HL-60 (cell line): Measurements from ENCODE around the gene NDUFS3.

Source experiments
- DNase-seq, 2 experiments: peaks; one replicate each; pipeline ENCODE4 v3.0.0-alpha.2; 2010 to 2020; ENCODE audit warnings: low read depth in 1 of 2, low spot score in 1 of 2
- H3K27ac ChIP-seq: fragments of 250-450 bp; sonication (Bioruptor Pico); replicated peaks from 2 replicates; pipeline ENCODE4 v1.5.1; 2020; ENCODE audit warnings: mild to moderate bottlenecking, moderate library complexity
- H3K27me3 ChIP-seq: fragments of 250-450 bp; sonication (Bioruptor Pico); 2 replicates; pipeline ENCODE4 v1.5.1; 2021; ENCODE audit warnings: mild to moderate bottlenecking, moderate library complexity; ENCODE audit not compliant: insufficient read depth, poor library complexity, severe bottlenecking
- H3K4me3 ChIP-seq: replicated peaks from 2 replicates; pipeline ENCODE4 v1.5.1; 2011; ENCODE audit warnings: mild to moderate bottlenecking, control low read depth, low read length; ENCODE audit not compliant: insufficient read depth
- GABPA ChIP-seq: IDR thresholded peaks from 2 replicates; pipeline ENCODE4 v1.6.1; 2012; ENCODE audit warnings: low read depth
- POLR2AphosphoS5 ChIP-seq: IDR thresholded peaks from 2 replicates; pipeline ENCODE4 v1.6.1; 2012; ENCODE audit warnings: low read depth
- SPI1 ChIP-seq: IDR thresholded peaks from 2 replicates; pipeline ENCODE4 v1.6.1; 2012; ENCODE audit warnings: low read depth, mild to moderate bottlenecking, borderline replicate concordance
- TF ChIP-seq, protein P1 (sequence below): IDR thresholded peaks from one replicate; pipeline ENCODE4 v1.5.1; 2011; ENCODE audit warnings: low read length, control low read depth, inconsistent platforms; ENCODE audit not compliant: insufficient read depth
- TF ChIP-seq, protein P2 (sequence below): IDR thresholded peaks from 2 replicates; pipeline ENCODE4 v1.6.1; 2012; ENCODE audit warnings: low read depth; ENCODE audit not compliant: insufficient replicate concordance

The NDUFS3 gene

DNA sequence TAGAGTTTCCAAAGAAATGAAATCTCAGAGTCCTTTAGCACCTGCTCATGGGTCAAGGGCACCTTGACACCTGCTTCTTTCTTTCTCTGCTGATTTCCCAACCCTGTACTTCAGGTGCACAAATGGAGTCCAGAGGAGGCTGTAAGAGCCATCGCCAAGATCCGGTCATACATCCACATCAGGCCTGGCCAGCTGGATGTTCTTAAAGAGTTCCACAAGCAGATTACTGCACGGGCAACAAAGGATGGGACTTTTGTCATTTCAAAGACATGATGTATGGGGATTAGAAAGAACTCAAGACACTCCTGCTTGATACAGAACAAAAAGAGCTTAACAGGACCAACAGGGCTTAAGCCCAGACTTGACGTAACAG, 7.5 kb upstream of the NDUFS3 start:
- DNase-seq, result no peak
- TF ChIP-seq GABPA (no peak), SPI1 (no peak), POLR2AphosphoS5 (no peak)
- TF ChIP-seq, protein P1, sequence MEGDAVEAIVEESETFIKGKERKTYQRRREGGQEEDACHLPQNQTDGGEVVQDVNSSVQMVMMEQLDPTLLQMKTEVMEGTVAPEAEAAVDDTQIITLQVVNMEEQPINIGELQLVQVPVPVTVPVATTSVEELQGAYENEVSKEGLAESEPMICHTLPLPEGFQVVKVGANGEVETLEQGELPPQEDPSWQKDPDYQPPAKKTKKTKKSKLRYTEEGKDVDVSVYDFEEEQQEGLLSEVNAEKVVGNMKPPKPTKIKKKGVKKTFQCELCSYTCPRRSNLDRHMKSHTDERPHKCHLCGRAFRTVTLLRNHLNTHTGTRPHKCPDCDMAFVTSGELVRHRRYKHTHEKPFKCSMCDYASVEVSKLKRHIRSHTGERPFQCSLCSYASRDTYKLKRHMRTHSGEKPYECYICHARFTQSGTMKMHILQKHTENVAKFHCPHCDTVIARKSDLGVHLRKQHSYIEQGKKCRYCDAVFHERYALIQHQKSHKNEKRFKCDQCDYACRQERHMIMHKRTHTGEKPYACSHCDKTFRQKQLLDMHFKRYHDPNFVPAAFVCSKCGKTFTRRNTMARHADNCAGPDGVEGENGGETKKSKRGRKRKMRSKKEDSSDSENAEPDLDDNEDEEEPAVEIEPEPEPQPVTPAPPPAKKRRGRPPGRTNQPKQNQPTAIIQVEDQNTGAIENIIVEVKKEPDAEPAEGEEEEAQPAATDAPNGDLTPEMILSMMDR, result no peak
- TF ChIP-seq, protein P2, sequence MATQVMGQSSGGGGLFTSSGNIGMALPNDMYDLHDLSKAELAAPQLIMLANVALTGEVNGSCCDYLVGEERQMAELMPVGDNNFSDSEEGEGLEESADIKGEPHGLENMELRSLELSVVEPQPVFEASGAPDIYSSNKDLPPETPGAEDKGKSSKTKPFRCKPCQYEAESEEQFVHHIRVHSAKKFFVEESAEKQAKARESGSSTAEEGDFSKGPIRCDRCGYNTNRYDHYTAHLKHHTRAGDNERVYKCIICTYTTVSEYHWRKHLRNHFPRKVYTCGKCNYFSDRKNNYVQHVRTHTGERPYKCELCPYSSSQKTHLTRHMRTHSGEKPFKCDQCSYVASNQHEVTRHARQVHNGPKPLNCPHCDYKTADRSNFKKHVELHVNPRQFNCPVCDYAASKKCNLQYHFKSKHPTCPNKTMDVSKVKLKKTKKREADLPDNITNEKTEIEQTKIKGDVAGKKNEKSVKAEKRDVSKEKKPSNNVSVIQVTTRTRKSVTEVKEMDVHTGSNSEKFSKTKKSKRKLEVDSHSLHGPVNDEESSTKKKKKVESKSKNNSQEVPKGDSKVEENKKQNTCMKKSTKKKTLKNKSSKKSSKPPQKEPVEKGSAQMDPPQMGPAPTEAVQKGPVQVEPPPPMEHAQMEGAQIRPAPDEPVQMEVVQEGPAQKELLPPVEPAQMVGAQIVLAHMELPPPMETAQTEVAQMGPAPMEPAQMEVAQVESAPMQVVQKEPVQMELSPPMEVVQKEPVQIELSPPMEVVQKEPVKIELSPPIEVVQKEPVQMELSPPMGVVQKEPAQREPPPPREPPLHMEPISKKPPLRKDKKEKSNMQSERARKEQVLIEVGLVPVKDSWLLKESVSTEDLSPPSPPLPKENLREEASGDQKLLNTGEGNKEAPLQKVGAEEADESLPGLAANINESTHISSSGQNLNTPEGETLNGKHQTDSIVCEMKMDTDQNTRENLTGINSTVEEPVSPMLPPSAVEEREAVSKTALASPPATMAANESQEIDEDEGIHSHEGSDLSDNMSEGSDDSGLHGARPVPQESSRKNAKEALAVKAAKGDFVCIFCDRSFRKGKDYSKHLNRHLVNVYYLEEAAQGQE, result no peak
- Histone ChIP-seq H3K27me3 (no peaks in the 10 kb centered on the region), H3K4me3 (no peak overlapping the region), H3K27ac (no peak overlapping the region)

DNA sequence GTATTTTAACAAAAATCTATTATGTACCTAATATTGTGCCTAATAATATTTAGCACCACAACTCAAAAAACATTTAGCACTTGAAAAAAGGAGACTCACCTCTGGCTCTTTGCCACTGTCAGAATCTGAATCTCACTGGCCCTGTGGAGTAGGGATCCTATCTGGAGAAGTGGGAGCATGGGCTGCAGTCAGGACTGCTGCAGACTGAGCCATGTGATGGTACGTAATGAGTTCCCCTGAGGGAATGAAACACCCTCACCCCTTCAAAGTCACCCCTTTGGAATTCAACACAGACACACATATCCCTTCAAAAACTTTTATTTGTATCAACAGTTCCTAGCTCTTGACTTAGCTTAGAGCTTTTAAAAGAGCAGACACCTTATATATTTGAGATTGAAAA, 7.0 kb upstream of the NDUFS3 start:
- DNase-seq, result no peak
- H3K27ac ChIP-seq, result no peak overlapping the region
- no peak overlapping the region for H3K4me3 ChIP-seq
- TF ChIP-seq, protein P2, result no peak
- TF ChIP-seq SPI1 (no peak), POLR2AphosphoS5 (no peak)
- TF ChIP-seq, protein P1, result no peak
- H3K27me3 ChIP-seq, result no peaks in the 10 kb centered on the region

DNA sequence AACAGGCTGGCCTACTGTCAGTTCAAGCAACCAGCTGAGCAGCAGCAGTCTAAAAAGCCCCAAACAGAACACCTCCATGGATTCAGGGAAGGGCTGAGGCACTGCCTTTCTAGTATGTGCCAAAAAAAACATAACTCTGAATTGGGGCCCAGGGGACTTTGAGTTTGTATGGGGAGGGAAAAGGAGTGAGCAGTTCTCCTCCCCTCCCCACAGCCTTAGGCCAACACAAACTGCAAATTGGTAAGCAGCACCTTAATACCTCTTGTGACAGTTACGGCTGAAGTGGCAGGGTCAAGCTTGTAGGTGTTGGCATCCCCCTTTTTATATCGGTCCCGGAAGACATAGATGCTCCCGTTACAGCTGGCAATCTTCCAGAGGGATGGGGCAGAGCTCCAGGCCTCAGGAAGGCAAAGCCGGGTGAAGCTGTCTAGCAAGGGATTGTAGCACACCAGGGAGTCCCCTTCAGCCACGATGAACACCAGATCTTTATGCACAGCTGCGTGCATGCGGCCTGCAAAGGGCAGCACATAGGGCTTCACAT, 6.1 kb upstream of the NDUFS3 start:
- no peak for DNase-seq
- no peak overlapping the region for H3K4me3 ChIP-seq
- H3K27ac ChIP-seq, result no peak overlapping the region

More for the DNA sequence above, 6.1 kb upstream of the NDUFS3 start:
- H3K27me3 ChIP-seq, result no peaks in the 10 kb centered on the region
- TF ChIP-seq GABPA (no peak), SPI1 (no peak), POLR2AphosphoS5 (no peak)
- TF ChIP-seq, protein P1, result no peak
- TF ChIP-seq, protein P2, result no peak
